ENCODE data around the gene KLKB1.

DNA sequence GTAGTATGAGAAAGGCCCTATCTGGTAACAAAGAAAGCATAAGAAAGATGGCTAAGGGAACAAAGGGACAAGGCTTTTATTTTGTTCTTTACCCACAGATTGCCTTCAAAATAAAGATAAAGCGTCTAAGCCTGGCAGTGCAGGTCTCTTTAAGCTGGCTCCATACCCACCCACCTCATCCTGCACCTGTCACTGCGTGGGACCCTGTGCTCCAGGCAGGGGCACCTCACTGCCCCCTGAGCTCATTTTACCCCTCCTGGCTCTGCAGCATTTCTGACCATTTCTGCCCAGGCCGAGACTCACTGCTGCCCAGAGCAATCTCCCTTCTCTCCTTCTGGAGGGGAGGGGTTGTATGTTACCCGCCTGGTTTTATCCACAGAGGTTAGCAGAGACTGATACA lies 37.7 kb upstream of the KLKB1 start:
- TF ChIP-seq POLR2A (IDR thresholded peaks at IDR 0.05) (no peak), POLR2AphosphoS5 (IDR thresholded peaks at IDR 0.05) (no peak)
- TF ChIP-seq, protein P1, sequence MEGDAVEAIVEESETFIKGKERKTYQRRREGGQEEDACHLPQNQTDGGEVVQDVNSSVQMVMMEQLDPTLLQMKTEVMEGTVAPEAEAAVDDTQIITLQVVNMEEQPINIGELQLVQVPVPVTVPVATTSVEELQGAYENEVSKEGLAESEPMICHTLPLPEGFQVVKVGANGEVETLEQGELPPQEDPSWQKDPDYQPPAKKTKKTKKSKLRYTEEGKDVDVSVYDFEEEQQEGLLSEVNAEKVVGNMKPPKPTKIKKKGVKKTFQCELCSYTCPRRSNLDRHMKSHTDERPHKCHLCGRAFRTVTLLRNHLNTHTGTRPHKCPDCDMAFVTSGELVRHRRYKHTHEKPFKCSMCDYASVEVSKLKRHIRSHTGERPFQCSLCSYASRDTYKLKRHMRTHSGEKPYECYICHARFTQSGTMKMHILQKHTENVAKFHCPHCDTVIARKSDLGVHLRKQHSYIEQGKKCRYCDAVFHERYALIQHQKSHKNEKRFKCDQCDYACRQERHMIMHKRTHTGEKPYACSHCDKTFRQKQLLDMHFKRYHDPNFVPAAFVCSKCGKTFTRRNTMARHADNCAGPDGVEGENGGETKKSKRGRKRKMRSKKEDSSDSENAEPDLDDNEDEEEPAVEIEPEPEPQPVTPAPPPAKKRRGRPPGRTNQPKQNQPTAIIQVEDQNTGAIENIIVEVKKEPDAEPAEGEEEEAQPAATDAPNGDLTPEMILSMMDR (IDR thresholded peaks at IDR 0.05) = no peak

Data from prostate gland (tissue), 2 donors.